Activated CD8-positive, alpha-beta memory T cell treated with anti-CD3 and anti-CD28 coated beads for 36 hours (primary cell): Measurements from ENCODE around the gene CRELD2. TPM values are rescaled to one million over a fixed set of nuclear protein-coding genes. Genes with fewer than 3 reads are reported as not detected.

Experiments
- CTCF ChIA-PET: fragments of 350-600 bp; sonication (Branson Sonifier 250); formaldehyde crosslinking; loops from one replicate; lab custom pipeline; 2021; ENCODE audit warnings: antibody characterized with exemption; lab: Charles Lee
- POLR2A ChIA-PET: fragments of 350-600 bp; sonication (Branson Sonifier 250); formaldehyde crosslinking; loops from one replicate; lab custom pipeline; 2021; ENCODE audit warnings: antibody characterized with exemption; lab: Charles Lee
- total RNA-seq, 2 experiments: library from RNA; stranded (reverse); gene quantifications; one replicate each; pipeline ENCODE4 v1.2.3, GENCODE V29; 2021

The CRELD2 gene
- total RNA-seq, 2 experiments from 2014 or later = 44.8 to 48.4 TPM

- CTCF ChIA-PET = interaction anchor here (0.8 to 1.8 kb wide), 2 partner anchors 12 to 41 kb away, joined by 3 to 7 read pairs; partner anchors contain the start of genes ALG12 and CRELD2
These were observed 40.7 kb downstream of the CRELD2 start for GRCh38 chr22:49958931-49959781.

GRCh38 chr22:49959782-49960158, 41.3 kb downstream of the CRELD2 start:
- POLR2A ChIA-PET = interaction anchor here (0.6 to 4.4 kb wide), 6 partner anchors 9 to 57 kb away, joined by 4 to 72 read pairs (median 4); no protein-coding TSS in a partner anchor

More at GRCh38 chr22:49958931-49959781, 40.7 kb downstream of the CRELD2 start:
- POLR2A ChIA-PET = interaction anchor here (0.6 to 4.4 kb wide), 5 partner anchors 8 to 23 kb away, joined by 3 to 72 read pairs (median 4); no protein-coding TSS in a partner anchor

GRCh38 chr22:49960159-49961004, 41.9 kb downstream of the CRELD2 start, which contains the start of gene PIM3:
TSS of gene PIM3 (plus strand) at chr22:49960772. CDS start at chr22:49960948, 176 bp downstream.
- CTCF ChIA-PET = no interaction called here

More at GRCh38 chr22:49959782-49960158, 41.3 kb downstream of the CRELD2 start:
- CTCF ChIA-PET = interaction anchor here (0.8 to 1.8 kb wide), 2 partner anchors 13 to 42 kb away, joined by 3 to 7 read pairs; partner anchors contain the start of genes ALG12 and CRELD2

GRCh38 chr22:49961005-49961600, 42.7 kb downstream of the CRELD2 start:
- CTCF ChIA-PET = interaction anchor here (0.7 to 1.6 kb wide), 2 partner anchors 9 to 24 kb away, joined by 3 to 4 read pairs; no protein-coding TSS in a partner anchor
- POLR2A ChIA-PET = interaction anchor here (1.0 to 4.4 kb wide), 4 partner anchors 10 to 230 kb away, joined by 4 to 72 read pairs (median 20); no protein-coding TSS in a partner anchor

More at GRCh38 chr22:49960159-49961004, 41.9 kb downstream of the CRELD2 start, which contains the start of gene PIM3:
- POLR2A ChIA-PET = interaction anchor here (1.0 to 4.4 kb wide), 4 partner anchors 10 to 230 kb away, joined by 4 to 72 read pairs (median 20); no protein-coding TSS in a partner anchor

GRCh38 chr22:49961601-49962011, 43.2 kb downstream of the CRELD2 start:
- ChIA-PET POLR2A (interaction anchor here (1.0 to 4.4 kb wide), 6 partner anchors 9 to 229 kb away, joined by 3 to 72 read pairs (median 4); no protein-coding TSS in a partner anchor), CTCF (interaction anchor here (0.7 to 1.6 kb wide), 3 partner anchors 8 to 69 kb away, joined by 3 to 5 read pairs (median 4); no protein-coding TSS in a partner anchor)

GRCh38 chr22:49962012-49962750, 43.7 kb downstream of the CRELD2 start:
- ChIA-PET POLR2A (interaction anchor here (0.6 to 4.4 kb wide), 6 partner anchors 9 to 68 kb away, joined by 3 to 72 read pairs (median 6); partner anchors contain the start of gene IL17REL), CTCF (interaction anchor here (0.8 to 1.6 kb wide), 9 partner anchors 9 to 195 kb away, joined by 3 to 5 read pairs (median 4); no protein-coding TSS in a partner anchor)

- ChIA-PET CTCF (interaction anchor here (0.8 to 1.6 kb wide), 10 partner anchors 8 to 195 kb away, joined by 3 to 5 read pairs (median 3); no protein-coding TSS in a partner anchor), POLR2A (interaction anchor here (0.6 to 4.4 kb wide), 6 partner anchors 8 to 67 kb away, joined by 3 to 72 read pairs (median 6); partner anchors contain the start of gene IL17REL)
These were observed 44.6 kb downstream of the CRELD2 start for GRCh38 chr22:49962751-49963646.

- ChIA-PET POLR2A (interaction anchor here (3.5 to 4.4 kb wide), 2 partner anchors 7 to 27 kb away, joined by 37 to 72 read pairs; no protein-coding TSS in a partner anchor), CTCF (interaction anchor here (1.0 kb wide), 2 partner anchors 31 to 67 kb away, joined by 3 read pairs; no protein-coding TSS in a partner anchor)
These were observed 45.2 kb downstream of the CRELD2 start for GRCh38 chr22:49963647-49964026.

- ChIA-PET POLR2A (interaction anchor here (1.1 kb wide), 1 partner anchor 227 kb away, joined by 3 read pairs; no protein-coding TSS in a partner anchor), CTCF (no interaction called here)
These were observed 46.0 kb downstream of the CRELD2 start for GRCh38 chr22:49964136-49965090.

GRCh38 chr22:49965091-49966040, 46.9 kb downstream of the CRELD2 start:
- POLR2A ChIA-PET = interaction anchor here (1.1 kb wide), 1 partner anchor 226 kb away, joined by 3 read pairs; no protein-coding TSS in a partner anchor
- CTCF ChIA-PET = interaction anchor here (0.9 to 1.4 kb wide), 3 partner anchors 11 to 65 kb away, joined by 3 to 6 read pairs (median 4); no protein-coding TSS in a partner anchor

GRCh38 chr22:49966041-49966773, 47.8 kb downstream of the CRELD2 start:
- POLR2A ChIA-PET = interaction anchor here (0.9 to 1.1 kb wide), 2 partner anchors 14 to 62 kb away, joined by 3 to 4 read pairs; no protein-coding TSS in a partner anchor
- CTCF ChIA-PET = interaction anchor here (0.9 to 1.5 kb wide), 4 partner anchors 10 to 199 kb away, joined by 3 to 6 read pairs (median 4); no protein-coding TSS in a partner anchor
